ENCODE data around the gene VEZF1.
A peak's percentile ranks its signal among the peaks of the same experiment; 100 is the strongest.
"Not testable (repeated sequence)": the region's sequence is repeated elsewhere in the genome, so short reads cannot be mapped to it uniquely, and the experiment has no call there.

VEZF1 gene

DNA sequence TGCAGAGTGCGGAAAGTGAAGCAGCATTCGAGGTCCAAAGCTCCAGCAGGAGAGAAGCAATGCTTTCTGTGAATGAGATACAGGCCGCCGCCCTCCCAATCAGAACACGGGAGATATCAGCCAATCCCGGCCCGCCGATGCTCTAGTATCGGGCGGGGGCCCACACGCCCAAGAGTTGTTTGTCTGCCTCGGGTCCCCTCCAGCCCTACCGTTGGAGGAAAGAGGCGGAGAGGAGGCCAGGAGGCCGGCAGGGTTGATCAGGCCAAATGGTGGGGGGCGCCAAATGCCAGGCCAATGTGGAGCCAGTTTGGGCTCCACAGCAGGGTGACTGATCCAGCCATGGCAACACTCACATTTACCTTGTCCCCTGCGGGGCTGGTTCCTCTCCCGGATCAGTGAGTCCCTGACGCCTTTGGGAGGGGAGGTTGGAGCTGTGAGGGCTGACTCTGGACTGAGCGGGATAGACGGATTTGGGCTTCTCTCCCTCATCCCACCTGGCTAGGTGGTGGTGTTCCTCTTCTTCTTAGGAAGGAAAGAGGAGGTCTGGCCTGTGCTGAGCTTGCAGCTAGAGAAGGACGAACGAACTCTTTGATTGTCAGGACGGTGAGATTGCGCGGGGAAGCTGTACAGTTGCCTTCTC, 22.4 kb downstream of the VEZF1 start:
- no peak overlapping the region for H3K9ac ChIP-seq (ENCODE audit: low read length)
- H3K9me3 ChIP-seq (ENCODE audit: control insufficient read depth, low read length): no peaks in the 10 kb centered on the region
- no peak overlapping the region for H3K4me3 ChIP-seq (ENCODE audit: low read length)
- H3K36me3 ChIP-seq (ENCODE audit: control insufficient read depth, insufficient read depth, low read length): no peaks in the 10 kb centered on the region
- peaks cover 6% of the 10 kb centered on the region for H3K4me1 ChIP-seq (ENCODE audit: control insufficient read depth, insufficient read depth, low read length)
- H3K27me3 ChIP-seq (ENCODE audit: control insufficient read depth, insufficient read depth, low read length): no peaks in the 10 kb centered on the region

DNA sequence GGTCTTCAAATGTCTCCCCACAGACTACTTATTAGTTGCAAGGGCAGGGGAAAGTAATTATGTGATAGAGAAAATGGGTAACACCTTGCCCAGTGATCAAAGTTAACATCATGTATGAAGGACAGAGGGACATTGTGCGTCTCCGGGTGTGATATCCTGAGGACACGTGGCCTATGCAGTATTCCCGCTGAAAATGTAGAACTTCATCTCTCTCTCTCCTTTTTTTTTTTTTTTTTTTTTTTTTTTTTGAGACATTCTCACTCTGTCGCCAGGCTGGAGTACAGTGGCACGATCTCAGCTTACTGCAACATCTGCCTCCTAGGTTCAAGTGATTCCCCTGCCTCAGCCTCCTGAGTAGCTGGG, 24.9 kb downstream of the VEZF1 start:
- no peak overlapping the region for H3K9ac ChIP-seq (ENCODE audit: low read length)
- peaks cover 9% of the 10 kb centered on the region for H3K4me1 ChIP-seq (ENCODE audit: control insufficient read depth, insufficient read depth, low read length)
- H3K27me3 ChIP-seq (ENCODE audit: control insufficient read depth, insufficient read depth, low read length): no peaks in the 10 kb centered on the region
- no peaks in the 10 kb centered on the region for H3K9me3 ChIP-seq (ENCODE audit: control insufficient read depth, low read length)
- H3K36me3 ChIP-seq (ENCODE audit: control insufficient read depth, insufficient read depth, low read length): no peaks in the 10 kb centered on the region
- H3K4me3 ChIP-seq (ENCODE audit: low read length): no peak overlapping the region

- H3K4me1 ChIP-seq (ENCODE audit: control insufficient read depth, insufficient read depth, low read length): peaks cover 9% of the 10 kb centered on the region
- no peaks in the 10 kb centered on the region for H3K27me3 ChIP-seq (ENCODE audit: control insufficient read depth, insufficient read depth, low read length)
- H3K36me3 ChIP-seq (ENCODE audit: control insufficient read depth, insufficient read depth, low read length): no peaks in the 10 kb centered on the region
- H3K9me3 ChIP-seq (ENCODE audit: control insufficient read depth, low read length): no peaks in the 10 kb centered on the region
- no peak overlapping the region for H3K4me3 ChIP-seq (ENCODE audit: low read length)
- no peak overlapping the region for H3K9ac ChIP-seq (ENCODE audit: low read length)
Measured at GRCh38 chr17:57962279-57963148, 25.5 kb downstream of the VEZF1 start.

- peaks cover 24% of the 10 kb centered on the region for H3K4me1 ChIP-seq (ENCODE audit: control insufficient read depth, insufficient read depth, low read length)
- H3K4me3 ChIP-seq (ENCODE audit: low read length): no peak overlapping the region
- no peaks in the 10 kb centered on the region for H3K36me3 ChIP-seq (ENCODE audit: control insufficient read depth, insufficient read depth, low read length)
- H3K9me3 ChIP-seq (ENCODE audit: control insufficient read depth, low read length): no peaks in the 10 kb centered on the region
- no peaks in the 10 kb centered on the region for H3K27me3 ChIP-seq (ENCODE audit: control insufficient read depth, insufficient read depth, low read length)
- no peak overlapping the region for H3K9ac ChIP-seq (ENCODE audit: low read length)
Measured at GRCh38 chr17:57959929-57960328, 28.1 kb downstream of the VEZF1 start.

- not testable (repeated sequence) for H3K4me3 ChIP-seq (ENCODE audit: low read length); H3K9ac ChIP-seq (ENCODE audit: low read length); H3K27me3 ChIP-seq (ENCODE audit: control insufficient read depth, insufficient read depth, low read length); H3K9me3 ChIP-seq (ENCODE audit: control insufficient read depth, low read length); H3K36me3 ChIP-seq (ENCODE audit: control insufficient read depth, insufficient read depth, low read length)
- H3K4me1 ChIP-seq (ENCODE audit: control insufficient read depth, insufficient read depth, low read length): peaks cover 32% of the 10 kb centered on the region
Measured at GRCh38 chr17:57958391-57958790, 29.7 kb downstream of the VEZF1 start.

DNA sequence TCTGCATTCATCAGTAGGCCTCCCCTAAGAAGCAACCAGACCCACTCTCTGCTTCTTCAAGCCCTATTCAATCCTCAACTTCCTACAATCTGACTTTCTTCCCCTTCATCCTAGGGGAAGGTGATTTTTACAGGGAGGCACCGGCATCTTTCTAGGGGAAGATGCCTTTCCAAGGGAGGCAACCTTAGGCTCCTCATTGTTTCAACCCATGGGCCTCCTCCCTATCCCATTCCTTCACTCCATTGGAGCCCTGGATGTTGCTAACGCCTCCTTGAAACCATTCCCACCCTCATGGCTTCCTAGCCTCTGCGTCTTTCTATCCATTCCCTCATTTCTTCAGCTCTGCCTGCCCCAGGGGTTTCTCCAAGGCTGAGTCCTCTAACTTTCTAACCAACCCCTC, 30.2 kb downstream of the VEZF1 start:
- Histone ChIP-seq H3K4me1 (ENCODE audit: control insufficient read depth, insufficient read depth, low read length) (peaks cover 32% of the 10 kb centered on the region), H3K4me3 (ENCODE audit: low read length) (no peak overlapping the region), H3K27me3 (ENCODE audit: control insufficient read depth, insufficient read depth, low read length) (no peaks in the 10 kb centered on the region), H3K9me3 (ENCODE audit: control insufficient read depth, low read length) (no peaks in the 10 kb centered on the region), H3K36me3 (ENCODE audit: control insufficient read depth, insufficient read depth, low read length) (no peaks in the 10 kb centered on the region), H3K9ac (ENCODE audit: low read length) (no peak overlapping the region)

DNA sequence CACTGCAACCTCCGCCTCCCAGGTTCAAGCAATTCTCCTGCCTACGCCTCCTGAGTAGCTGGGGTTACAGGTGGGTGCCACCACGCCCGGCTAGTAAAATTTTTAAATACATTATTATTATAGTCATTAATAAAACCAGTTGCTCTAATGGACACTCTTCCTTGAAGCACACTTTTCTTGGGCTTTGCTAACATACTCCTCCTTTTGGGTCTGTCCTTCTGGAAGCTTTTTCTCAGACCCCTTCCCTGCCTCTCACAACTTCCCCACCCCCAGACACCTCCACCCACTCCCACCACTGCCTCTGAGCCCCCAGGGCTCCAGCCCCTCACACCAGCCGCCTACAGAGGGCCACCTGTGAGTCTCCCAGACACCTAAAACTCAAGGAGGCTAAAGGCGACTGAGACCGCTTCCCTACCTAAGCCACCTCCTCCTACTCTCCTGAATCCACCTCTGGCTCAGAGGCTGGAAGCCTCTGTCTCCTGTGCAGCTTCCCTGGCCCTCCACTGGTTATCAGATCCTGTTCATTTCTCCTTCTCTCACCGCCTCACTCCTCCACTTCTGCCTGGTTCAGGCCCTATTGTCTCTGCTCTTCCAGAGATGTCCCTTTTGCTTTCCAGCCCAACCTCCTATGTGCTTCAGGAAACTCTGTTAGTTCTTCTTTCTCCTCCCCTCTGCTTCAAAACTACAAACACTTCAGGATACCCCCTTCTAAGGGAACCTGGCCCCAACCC, 30.8 kb downstream of the VEZF1 start:
- no peaks in the 10 kb centered on the region for H3K27me3 ChIP-seq (ENCODE audit: control insufficient read depth, insufficient read depth, low read length)
- H3K9ac ChIP-seq (ENCODE audit: low read length): no peak overlapping the region
- peaks cover 32% of the 10 kb centered on the region for H3K4me1 ChIP-seq (ENCODE audit: control insufficient read depth, insufficient read depth, low read length)
- no peak overlapping the region for H3K4me3 ChIP-seq (ENCODE audit: low read length)
- H3K36me3 ChIP-seq (ENCODE audit: control insufficient read depth, insufficient read depth, low read length): no peaks in the 10 kb centered on the region
- no peaks in the 10 kb centered on the region for H3K9me3 ChIP-seq (ENCODE audit: control insufficient read depth, low read length)

GRCh38 chr17:57956291-57957119, 31.5 kb downstream of the VEZF1 start:
- peak overlapping the region; percentile 84 for H3K4me3 ChIP-seq (ENCODE audit: low read length)
- H3K4me1 ChIP-seq (ENCODE audit: control insufficient read depth, insufficient read depth, low read length): peaks cover 32% of the 10 kb centered on the region
- H3K27me3 ChIP-seq (ENCODE audit: control insufficient read depth, insufficient read depth, low read length): no peaks in the 10 kb centered on the region
- H3K9me3 ChIP-seq (ENCODE audit: control insufficient read depth, low read length): no peaks in the 10 kb centered on the region
- H3K9ac ChIP-seq (ENCODE audit: low read length): peak overlapping the region; percentile 78
- no peaks in the 10 kb centered on the region for H3K36me3 ChIP-seq (ENCODE audit: control insufficient read depth, insufficient read depth, low read length)

DNA sequence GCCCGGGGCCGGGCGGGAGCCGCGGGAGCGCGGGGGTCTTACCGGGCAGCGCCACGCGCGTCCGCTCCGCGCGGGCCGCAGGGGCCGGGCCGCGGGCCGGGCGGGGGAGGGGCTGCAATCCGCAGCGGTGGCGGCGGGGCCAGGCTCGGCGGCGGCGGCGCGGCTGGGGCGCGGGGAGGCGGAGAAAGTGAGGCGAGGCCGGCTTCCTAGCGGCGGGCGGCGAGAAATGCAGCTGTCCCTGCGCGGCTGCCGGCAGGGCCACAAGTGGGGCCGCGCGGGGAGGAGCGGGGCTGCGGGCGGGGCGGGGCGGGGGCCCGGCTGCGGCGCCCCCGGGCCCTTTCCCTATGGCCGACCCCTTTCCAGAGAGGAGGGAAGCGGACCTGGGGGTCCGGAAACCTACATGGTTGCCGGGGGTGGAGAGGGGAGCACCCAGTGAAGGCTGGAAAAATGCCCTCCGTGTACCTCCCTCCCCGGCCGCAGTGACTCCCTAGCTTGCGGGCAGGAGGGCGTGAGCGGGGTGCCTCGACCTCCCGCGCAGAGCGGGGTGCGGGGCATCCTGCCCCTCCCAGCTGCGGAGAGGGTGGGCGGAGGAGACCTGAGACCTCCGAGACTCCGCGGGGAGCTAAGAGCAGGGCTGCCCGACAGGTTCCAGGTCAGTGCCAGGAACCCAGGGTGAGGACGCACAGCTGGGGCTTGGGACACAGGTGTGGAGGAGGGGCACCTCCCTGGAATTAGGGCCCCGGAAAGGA, 32.7 kb downstream of the VEZF1 start, which contains the start of gene CUEDC1:
TSS of gene CUEDC1 (minus strand) at position 230 of the 749 bp plus-strand sequence. CDS start 69,848 bp downstream, outside the sequence.
- Histone ChIP-seq H3K4me1 (ENCODE audit: control insufficient read depth, insufficient read depth, low read length) (peaks cover 23% of the 10 kb centered on the region), H3K27me3 (ENCODE audit: control insufficient read depth, insufficient read depth, low read length) (no peaks in the 10 kb centered on the region)

GRCh38 chr17:57954397-57955182, 33.5 kb downstream of the VEZF1 start:
- peak overlapping the region; percentile 75 for H3K9ac ChIP-seq (ENCODE audit: low read length)
- no peaks in the 10 kb centered on the region for H3K36me3 ChIP-seq (ENCODE audit: control insufficient read depth, insufficient read depth, low read length)
- H3K27me3 ChIP-seq (ENCODE audit: control insufficient read depth, insufficient read depth, low read length): no peaks in the 10 kb centered on the region
- H3K4me3 ChIP-seq (ENCODE audit: low read length): no peak overlapping the region
- no peaks in the 10 kb centered on the region for H3K9me3 ChIP-seq (ENCODE audit: control insufficient read depth, low read length)
- H3K4me1 ChIP-seq (ENCODE audit: control insufficient read depth, insufficient read depth, low read length): peaks cover 24% of the 10 kb centered on the region

More for the DNA sequence above, 32.7 kb downstream of the VEZF1 start, which contains the start of gene CUEDC1:
- no peaks in the 10 kb centered on the region for H3K9me3 ChIP-seq (ENCODE audit: control insufficient read depth, low read length)
- H3K36me3 ChIP-seq (ENCODE audit: control insufficient read depth, insufficient read depth, low read length): no peaks in the 10 kb centered on the region
- peak within 1 kb of the TSS; percentile 84 for H3K4me3 ChIP-seq (ENCODE audit: low read length)
- H3K9ac ChIP-seq (ENCODE audit: low read length): peak within 1 kb of the TSS; percentile 78

Data from mucosa of stomach (tissue), 1 donor.